Measurements from ENCODE around the gene FAM168A.

Gene FAM168A

DNA sequence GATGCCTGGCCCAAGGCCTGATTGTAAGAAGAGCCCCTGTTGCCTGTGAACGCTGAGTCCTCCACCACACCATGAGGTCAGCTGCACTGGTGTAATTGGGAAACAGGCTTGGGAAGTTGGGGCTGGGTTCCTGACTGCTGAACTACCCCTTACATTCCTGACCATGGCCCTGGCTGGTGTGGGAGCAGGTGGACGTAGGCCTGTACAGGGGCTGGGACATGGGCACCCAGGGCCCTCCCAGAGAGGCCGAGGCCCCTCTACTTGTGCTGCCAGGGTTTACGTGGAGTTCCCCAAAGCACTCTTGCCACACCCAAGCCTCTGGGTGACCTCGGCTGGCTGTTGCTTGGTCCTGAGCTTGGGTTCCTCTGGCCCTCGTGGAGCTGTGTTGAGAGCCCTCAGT is 216.3 kb downstream of the FAM168A start:
- Histone ChIP-seq H3K27ac (ENCODE audit: low read depth, low read length) (no peak overlapping the region), H3K4me1 (ENCODE audit: control insufficient read depth, insufficient read depth, low read length) (no peaks in the 10 kb centered on the region)

DNA sequence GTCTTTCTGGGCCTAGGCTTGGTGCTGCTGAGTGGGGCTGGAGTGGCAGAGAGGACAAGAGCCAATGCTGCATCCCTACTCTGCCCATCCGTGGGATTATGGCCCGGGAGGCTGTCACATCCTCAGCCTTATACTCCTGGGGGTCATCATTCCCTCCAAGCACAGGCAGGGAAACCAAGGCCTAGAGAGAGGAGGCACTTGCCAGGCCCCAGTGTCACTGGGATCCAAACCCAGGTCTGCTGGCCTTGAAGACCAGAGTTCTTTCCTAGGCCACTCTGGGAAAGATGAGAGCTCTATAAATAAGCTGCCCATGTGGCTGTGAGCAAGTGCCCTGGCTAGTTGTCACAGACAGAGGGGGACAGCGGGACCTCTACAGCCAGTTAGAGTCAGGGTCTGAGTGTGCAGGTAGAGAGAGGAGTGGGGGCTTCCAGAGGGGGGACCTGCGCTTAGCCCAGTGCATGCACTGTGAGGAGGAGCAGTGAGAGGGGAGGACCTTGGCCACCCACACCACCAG is 217.0 kb downstream of the FAM168A start:
- H3K4me3 ChIP-seq (ENCODE audit: low read length) = no peak overlapping the region
- no peak overlapping the region for H3K9ac ChIP-seq (ENCODE audit: low read length)
- no peaks in the 10 kb centered on the region for H3K36me3 ChIP-seq (ENCODE audit: control insufficient read depth, insufficient read depth, low read length)
- no peak overlapping the region for H3K27ac ChIP-seq (ENCODE audit: low read depth, low read length)
- no peaks in the 10 kb centered on the region for H3K4me1 ChIP-seq (ENCODE audit: control insufficient read depth, insufficient read depth, low read length)
- H3K27me3 ChIP-seq (ENCODE audit: control insufficient read depth, insufficient read depth, low read length) = no peaks in the 10 kb centered on the region

More for the DNA sequence above, 216.3 kb downstream of the FAM168A start:
- no peaks in the 10 kb centered on the region for H3K36me3 ChIP-seq (ENCODE audit: control insufficient read depth, insufficient read depth, low read length)
- H3K27me3 ChIP-seq (ENCODE audit: control insufficient read depth, insufficient read depth, low read length) = no peaks in the 10 kb centered on the region
- H3K4me3 ChIP-seq (ENCODE audit: low read length) = no peak overlapping the region
- no peak overlapping the region for H3K9ac ChIP-seq (ENCODE audit: low read length)

DNA sequence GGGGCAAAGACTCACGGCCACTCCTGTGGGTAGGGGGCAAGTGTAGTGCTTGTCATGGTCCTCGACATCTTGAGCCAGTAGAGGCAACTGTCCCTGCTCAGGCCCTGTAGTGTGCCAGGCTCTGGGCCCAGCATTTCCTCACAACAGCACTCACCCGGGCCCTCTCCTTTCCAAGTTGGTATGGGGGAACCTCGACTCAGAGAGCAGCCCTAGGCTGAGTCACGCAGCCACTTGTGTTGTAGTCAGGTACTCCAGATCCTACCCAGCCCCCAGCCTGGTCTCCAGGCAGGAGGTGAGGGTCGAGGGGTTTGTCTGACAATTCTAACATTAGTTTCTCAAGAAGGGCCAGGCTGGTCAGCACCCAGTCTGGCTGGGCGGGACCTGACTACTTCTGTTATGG is 217.6 kb downstream of the FAM168A start:
- Histone ChIP-seq H3K27ac (ENCODE audit: low read depth, low read length) (no peak overlapping the region), H3K9ac (ENCODE audit: low read length) (no peak overlapping the region), H3K4me3 (ENCODE audit: low read length) (no peak overlapping the region), H3K4me1 (ENCODE audit: control insufficient read depth, insufficient read depth, low read length) (no peaks in the 10 kb centered on the region), H3K27me3 (ENCODE audit: control insufficient read depth, insufficient read depth, low read length) (no peaks in the 10 kb centered on the region), H3K36me3 (ENCODE audit: control insufficient read depth, insufficient read depth, low read length) (no peaks in the 10 kb centered on the region)

DNA sequence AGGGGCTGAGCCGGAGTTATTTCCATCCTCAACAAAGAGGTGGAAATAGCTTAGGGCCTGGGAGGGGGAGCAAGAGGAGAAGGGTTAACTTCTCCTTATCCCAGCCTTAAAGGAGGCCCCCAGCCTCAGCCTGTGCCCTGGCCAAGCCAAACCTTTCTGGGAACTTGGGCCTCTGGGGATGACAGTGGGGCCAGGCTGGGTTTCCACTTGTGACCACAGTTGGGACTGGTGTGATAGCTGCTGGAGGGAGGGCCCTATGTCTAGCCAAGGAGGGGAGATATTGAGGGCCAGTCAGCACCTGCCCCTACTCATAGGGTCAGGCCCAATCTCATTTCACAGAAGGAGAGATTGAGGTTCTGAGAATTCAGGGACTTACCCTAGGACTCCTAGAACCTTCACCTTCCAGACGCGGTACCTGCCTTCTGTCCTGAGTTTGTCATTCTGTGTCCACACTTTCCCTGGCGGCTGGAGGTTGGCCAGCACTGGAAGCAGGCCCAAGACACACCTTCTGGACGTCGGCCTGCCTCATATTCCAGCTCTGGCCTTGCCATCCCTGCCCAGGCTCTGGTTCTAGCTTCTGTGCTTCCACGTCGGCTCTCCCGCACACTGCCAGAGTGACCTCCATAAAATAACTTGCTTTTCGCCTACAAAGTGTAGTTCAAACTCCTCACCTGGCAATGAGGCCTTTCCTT is 218.6 kb downstream of the FAM168A start:
- H3K4me3 ChIP-seq (ENCODE audit: low read length) = no peak overlapping the region
- no peak overlapping the region for H3K9ac ChIP-seq (ENCODE audit: low read length)
- H3K4me1 ChIP-seq (ENCODE audit: control insufficient read depth, insufficient read depth, low read length) = no peaks in the 10 kb centered on the region
- H3K27me3 ChIP-seq (ENCODE audit: control insufficient read depth, insufficient read depth, low read length) = no peaks in the 10 kb centered on the region
- no peak overlapping the region for H3K27ac ChIP-seq (ENCODE audit: low read depth, low read length)
- H3K36me3 ChIP-seq (ENCODE audit: control insufficient read depth, insufficient read depth, low read length) = no peaks in the 10 kb centered on the region

DNA sequence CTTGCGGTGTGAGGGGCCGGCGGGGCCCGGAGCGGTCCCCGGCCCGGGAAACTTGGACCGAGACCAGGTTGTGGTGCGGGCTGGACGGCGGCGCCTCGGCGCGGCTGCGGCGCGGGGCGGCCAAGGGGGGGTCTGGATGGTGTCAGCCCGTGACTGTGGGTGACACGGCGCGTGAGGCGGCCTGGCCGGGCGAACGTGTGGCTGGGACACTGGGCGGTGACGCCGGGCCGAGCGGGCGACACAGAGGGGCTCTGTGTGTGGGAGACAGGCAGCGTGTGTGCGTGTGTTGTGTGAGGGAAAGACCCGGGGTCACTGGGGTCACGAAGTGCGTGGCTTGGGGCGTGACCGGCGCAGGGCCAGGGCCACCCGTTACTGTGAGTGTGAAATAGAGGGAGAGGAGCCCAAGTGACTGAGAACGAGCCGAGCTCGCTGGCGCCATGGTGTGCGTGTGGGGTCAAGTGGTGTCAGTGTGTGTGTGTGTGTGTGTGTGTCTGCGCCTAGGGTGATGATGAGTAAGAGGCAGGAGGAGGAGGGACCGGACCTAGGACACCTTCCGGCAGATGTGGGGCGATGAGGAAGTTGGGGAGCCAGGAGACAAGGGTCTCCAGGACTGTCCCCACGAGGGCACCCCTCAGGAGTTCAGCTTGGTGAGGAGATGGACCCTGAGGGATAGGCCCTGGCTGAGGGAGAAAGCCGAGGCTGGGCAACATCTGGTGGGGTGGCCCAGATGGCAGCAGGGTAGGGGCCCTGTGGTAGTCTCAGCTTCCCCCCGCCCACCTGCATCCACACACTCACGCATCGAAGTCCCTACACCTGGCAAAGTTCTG is 220.9 kb downstream of the FAM168A start:
- Histone ChIP-seq H3K27ac (ENCODE audit: low read depth, low read length) (peak overlapping the region; percentile 41), H3K4me3 (ENCODE audit: low read length) (peak overlapping the region; percentile 80), H3K27me3 (ENCODE audit: control insufficient read depth, insufficient read depth, low read length) (no peaks in the 10 kb centered on the region), H3K9ac (ENCODE audit: low read length) (peak overlapping the region; percentile 49), H3K36me3 (ENCODE audit: control insufficient read depth, insufficient read depth, low read length) (no peaks in the 10 kb centered on the region), H3K4me1 (ENCODE audit: control insufficient read depth, insufficient read depth, low read length) (no peaks in the 10 kb centered on the region)

DNA sequence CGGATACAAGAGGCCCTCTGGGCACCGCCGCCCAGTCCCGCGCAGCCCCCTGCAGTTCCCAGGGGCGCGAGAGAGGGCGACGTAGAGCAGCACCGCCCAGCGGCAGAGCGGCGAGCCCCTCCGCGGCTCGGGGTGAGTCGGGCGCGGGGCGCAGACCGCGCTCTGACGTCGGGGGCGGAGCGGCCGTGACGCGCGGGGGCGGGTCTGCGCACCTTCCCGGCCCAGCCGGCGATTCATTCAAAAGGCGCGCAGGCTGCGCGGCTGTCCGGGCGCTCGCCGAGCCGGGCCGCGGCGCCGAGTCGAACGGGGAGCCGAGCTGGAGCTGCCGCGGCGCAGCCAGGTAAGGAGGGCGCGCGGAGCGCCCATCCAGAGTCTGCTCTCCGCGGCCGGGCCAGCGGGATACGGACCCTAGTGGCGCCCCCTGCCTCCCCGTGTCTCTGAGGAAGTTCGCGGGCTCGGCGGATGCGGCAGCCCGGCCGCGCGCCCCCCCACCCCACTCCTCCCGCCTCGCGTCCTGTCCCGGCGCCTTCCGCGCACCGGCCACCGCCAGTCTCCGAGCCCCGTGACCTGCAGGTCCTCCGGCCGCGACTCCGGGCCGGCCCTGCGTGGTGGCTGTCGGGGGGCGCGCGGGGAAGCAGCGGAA is 221.6 kb downstream of the FAM168A start, which contains the start of gene RELT:
TSS of gene RELT (plus strand) at position 240 of the 643 bp plus-strand sequence. CDS start 12,738 bp downstream, outside the sequence.
- Histone ChIP-seq H3K4me1 (ENCODE audit: control insufficient read depth, insufficient read depth, low read length) (no peaks in the 10 kb centered on the region), H3K4me3 (ENCODE audit: low read length) (peak within 1 kb of the TSS; percentile 80), H3K27me3 (ENCODE audit: control insufficient read depth, insufficient read depth, low read length) (no peaks in the 10 kb centered on the region), H3K36me3 (ENCODE audit: control insufficient read depth, insufficient read depth, low read length) (no peaks in the 10 kb centered on the region), H3K9ac (ENCODE audit: low read length) (peak within 1 kb of the TSS; percentile 49), H3K27ac (ENCODE audit: low read depth, low read length) (peak within 1 kb of the TSS; percentile 55)

DNA sequence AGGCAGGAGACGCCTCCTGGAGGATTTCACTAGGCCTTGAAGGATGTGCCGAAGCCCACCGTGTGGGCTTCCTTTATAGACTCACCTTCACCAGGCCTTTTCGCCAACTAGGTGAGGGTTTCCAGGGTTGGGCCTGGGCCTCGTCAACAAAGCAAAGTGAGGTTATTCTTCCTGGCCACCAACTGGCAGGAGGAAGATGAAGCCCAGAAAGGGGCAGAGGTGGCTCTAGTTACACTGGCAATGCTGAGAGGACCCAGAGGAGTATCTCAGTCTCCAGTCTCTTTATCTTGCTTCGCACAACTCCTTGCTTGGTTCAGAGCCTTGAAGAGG is 222.1 kb downstream of the FAM168A start:
- Histone ChIP-seq H3K27me3 (ENCODE audit: control insufficient read depth, insufficient read depth, low read length) (no peaks in the 10 kb centered on the region), H3K27ac (ENCODE audit: low read depth, low read length) (peak overlapping the region; percentile 55), H3K4me3 (ENCODE audit: low read length) (peak overlapping the region; percentile 38), H3K36me3 (ENCODE audit: control insufficient read depth, insufficient read depth, low read length) (no peaks in the 10 kb centered on the region), H3K9ac (ENCODE audit: low read length) (no peak overlapping the region), H3K4me1 (ENCODE audit: control insufficient read depth, insufficient read depth, low read length) (no peaks in the 10 kb centered on the region)

DNA sequence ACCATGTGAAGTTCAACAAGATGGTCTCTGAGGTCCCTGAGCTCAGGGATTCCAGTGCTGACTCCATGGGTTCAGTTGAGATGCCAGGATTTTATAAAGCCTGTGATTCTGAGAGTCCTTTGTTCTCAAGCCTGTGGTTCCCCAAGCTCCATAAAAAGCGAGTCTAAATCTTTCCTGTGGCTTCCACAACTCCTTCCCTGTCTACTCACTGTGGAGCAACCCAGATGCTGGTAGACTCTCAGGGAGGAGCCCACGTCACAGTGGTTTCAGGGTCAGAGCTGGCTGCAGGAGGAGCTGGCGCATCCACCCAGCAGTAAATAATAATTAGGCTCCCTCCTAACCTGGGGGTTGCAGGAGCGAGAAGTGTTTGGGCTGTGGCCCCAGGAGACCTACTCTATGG is 223.8 kb downstream of the FAM168A start:
- Histone ChIP-seq H3K27me3 (ENCODE audit: control insufficient read depth, insufficient read depth, low read length) (no peaks in the 10 kb centered on the region), H3K4me3 (ENCODE audit: low read length) (no peak overlapping the region), H3K9ac (ENCODE audit: low read length) (no peak overlapping the region), H3K27ac (ENCODE audit: low read depth, low read length) (no peak overlapping the region), H3K36me3 (ENCODE audit: control insufficient read depth, insufficient read depth, low read length) (no peaks in the 10 kb centered on the region), H3K4me1 (ENCODE audit: control insufficient read depth, insufficient read depth, low read length) (no peaks in the 10 kb centered on the region)

DNA sequence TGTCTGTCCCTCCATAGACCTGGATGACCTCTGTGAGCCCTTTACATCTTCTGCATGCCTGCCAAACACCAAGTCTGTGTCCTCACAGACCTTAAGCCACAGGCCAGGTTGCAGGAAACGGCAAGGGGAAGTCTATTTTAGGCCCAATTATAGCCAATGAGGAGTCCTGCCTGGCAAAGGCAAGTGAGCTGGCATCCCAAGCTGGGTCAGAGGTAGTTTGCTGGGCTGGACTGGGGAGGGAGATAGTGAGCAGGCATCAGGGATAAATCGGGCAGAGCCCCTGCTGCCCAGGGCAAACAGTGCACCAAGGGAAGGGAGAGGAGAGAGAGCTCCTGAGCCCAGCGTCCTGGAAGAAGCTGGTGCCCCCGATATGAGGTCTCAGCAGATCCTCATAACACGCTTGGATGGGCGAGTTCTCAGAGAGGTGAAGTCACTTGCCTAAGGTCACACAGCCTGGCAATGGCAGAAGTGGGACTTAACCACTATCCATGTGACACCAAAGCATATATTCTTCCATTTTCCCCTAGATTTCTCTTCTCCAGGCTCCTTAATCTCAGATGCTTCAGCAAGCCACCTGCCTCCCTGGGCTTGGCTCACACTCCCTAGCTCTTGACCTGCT is 225.4 kb downstream of the FAM168A start:
- Histone ChIP-seq H3K27ac (ENCODE audit: low read depth, low read length) (no peak overlapping the region), H3K9ac (ENCODE audit: low read length) (no peak overlapping the region), H3K27me3 (ENCODE audit: control insufficient read depth, insufficient read depth, low read length) (no peaks in the 10 kb centered on the region)

DNA sequence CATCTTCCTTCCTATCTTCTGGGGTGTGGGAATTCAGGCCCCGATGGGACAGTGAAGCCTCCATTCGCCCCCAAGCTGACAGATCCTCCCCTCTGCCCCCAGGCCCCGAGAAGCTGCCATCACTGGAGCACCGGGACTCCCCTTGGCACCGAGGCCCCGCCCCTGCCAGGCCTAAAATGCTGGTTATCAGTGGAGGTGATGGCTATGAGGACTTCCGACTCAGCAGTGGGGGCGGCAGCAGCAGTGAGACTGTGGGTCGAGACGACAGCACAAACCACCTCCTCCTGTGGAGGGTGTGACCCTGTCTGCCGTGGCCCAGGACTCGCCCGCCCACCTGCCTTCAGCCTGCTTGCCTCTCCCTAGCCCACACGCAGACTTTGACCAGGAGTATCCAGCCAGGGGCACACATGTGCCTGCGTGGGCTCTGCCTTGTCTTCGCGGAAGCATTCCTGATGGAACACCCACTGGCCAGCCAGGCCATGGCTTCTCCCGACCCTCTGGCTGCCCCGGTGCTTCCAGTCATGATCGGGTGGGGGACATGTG is 230.4 kb downstream of the FAM168A start:
- H3K27ac ChIP-seq (ENCODE audit: low read depth, low read length) = no peak overlapping the region
- H3K4me3 ChIP-seq (ENCODE audit: low read length) = no peak overlapping the region
- H3K27me3 ChIP-seq (ENCODE audit: control insufficient read depth, insufficient read depth, low read length) = no peaks in the 10 kb centered on the region
- no peak overlapping the region for H3K9ac ChIP-seq (ENCODE audit: low read length)
- peaks cover 20% of the 10 kb centered on the region for H3K36me3 ChIP-seq (ENCODE audit: control insufficient read depth, insufficient read depth, low read length)
- H3K4me1 ChIP-seq (ENCODE audit: control insufficient read depth, insufficient read depth, low read length) = no peaks in the 10 kb centered on the region

More for the DNA sequence above, 225.4 kb downstream of the FAM168A start:
- H3K36me3 ChIP-seq (ENCODE audit: control insufficient read depth, insufficient read depth, low read length) = peaks cover 2% of the 10 kb centered on the region
- no peaks in the 10 kb centered on the region for H3K4me1 ChIP-seq (ENCODE audit: control insufficient read depth, insufficient read depth, low read length)
- no peak overlapping the region for H3K4me3 ChIP-seq (ENCODE audit: low read length)

DNA sequence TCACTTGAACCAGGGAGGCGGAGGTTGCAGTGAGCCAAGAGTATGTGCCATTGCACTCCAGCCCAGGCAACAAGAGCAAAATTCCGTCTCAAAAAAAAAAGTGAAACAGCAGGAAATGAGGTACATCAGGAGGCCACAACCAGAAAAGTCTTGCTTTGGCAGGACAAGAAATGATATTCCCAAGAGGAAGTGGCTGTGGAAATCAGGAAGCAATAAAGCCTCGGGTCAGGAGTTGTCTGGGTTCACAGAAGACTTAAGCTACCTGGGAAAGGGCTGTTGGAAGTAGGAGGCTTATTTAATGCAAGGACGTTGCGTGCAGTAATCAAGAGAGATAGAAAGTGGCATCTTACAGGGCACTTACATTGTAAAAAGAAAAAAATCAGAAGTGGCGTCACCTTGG is 231.0 kb downstream of the FAM168A start:
- peaks cover 22% of the 10 kb centered on the region for H3K36me3 ChIP-seq (ENCODE audit: control insufficient read depth, insufficient read depth, low read length)
- H3K4me3 ChIP-seq (ENCODE audit: low read length) = no peak overlapping the region
- no peak overlapping the region for H3K9ac ChIP-seq (ENCODE audit: low read length)

DNA sequence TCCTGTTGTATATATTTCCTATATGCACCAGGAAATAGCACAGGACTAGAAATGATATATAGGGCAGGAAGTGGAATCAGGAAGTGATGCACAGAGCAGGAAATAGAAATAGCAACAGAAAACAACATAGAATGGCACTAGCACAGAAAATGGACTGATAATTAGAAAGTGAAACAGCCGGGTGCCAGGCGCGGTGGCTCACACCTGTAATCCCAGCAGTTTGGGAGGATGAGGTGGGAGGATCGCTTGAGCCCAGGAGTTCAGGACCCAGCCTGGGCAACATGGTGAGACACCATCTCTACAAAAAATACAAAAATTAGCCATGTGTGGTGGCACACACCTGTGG is 231.7 kb downstream of the FAM168A start:
- Histone ChIP-seq H3K27ac (ENCODE audit: low read depth, low read length) (no peak overlapping the region), H3K27me3 (ENCODE audit: control insufficient read depth, insufficient read depth, low read length) (no peaks in the 10 kb centered on the region), H3K4me1 (ENCODE audit: control insufficient read depth, insufficient read depth, low read length) (no peaks in the 10 kb centered on the region), H3K4me3 (ENCODE audit: low read length) (no peak overlapping the region), H3K9ac (ENCODE audit: low read length) (no peak overlapping the region), H3K36me3 (ENCODE audit: control insufficient read depth, insufficient read depth, low read length) (peaks cover 24% of the 10 kb centered on the region)

More for the DNA sequence above, 231.0 kb downstream of the FAM168A start:
- Histone ChIP-seq H3K4me1 (ENCODE audit: control insufficient read depth, insufficient read depth, low read length) (no peaks in the 10 kb centered on the region), H3K27ac (ENCODE audit: low read depth, low read length) (no peak overlapping the region), H3K27me3 (ENCODE audit: control insufficient read depth, insufficient read depth, low read length) (no peaks in the 10 kb centered on the region)
